ENCODE data around the gene FAR2.
"Not testable (repeated sequence)": the region's sequence is repeated elsewhere in the genome, so short reads cannot be mapped to it uniquely, and the experiment has no call there.

The FAR2 gene

GRCh38 chr12:29234965-29235626 is 86.0 kb downstream of the FAR2 start:
- DNase-seq (ENCODE audit: low read depth): no peak

GRCh38 chr12:29238822-29239291 is 89.8 kb downstream of the FAR2 start:
- DNase-seq (ENCODE audit: low read depth): no peak

DNA sequence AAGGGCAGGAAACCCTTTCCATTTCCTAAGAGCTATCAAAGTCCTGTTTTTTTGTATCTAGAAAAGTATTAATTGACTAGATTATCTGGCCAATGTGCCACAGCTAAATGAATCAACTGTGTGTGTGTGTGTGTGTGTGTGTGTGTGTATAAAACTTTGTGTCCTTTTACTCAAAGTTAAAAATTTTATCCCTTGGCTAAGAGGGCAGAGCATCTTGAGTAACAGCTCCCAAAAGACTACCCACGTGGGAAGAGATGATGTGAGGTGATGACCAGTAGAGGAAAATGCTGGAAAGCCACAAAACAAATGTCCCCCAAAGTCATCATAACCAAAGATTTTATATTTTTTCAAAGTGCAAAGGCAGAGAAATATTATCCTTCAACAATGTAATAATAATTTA is 90.3 kb downstream of the FAR2 start:
- DNase-seq (ENCODE audit: low read depth): no peak

DNA sequence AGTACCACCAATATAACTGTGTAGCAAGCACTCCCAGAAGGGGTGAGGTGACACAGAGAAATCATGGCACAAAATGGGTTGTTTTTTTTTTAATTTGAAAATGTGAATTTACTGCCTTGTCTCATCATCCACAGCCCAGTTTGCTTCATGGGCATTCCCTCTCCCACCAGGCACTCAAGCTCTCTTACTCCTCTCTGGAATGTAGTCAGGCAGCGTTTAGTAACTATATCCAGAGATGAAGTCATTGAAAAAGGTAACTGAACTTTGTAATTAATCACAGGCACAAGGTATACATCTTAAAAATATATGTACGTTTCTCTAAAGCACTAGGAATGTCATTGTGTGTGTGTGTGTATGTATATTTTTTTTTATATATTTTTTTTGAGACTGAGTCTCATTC is 91.4 kb downstream of the FAR2 start:
- DNase-seq (ENCODE audit: low read depth): no peak

GRCh38 chr12:29241821-29242591 is 92.9 kb downstream of the FAR2 start:
- DNase-seq (ENCODE audit: low read depth): no peak

- no peak for DNase-seq (ENCODE audit: low read depth)
Observed at GRCh38 chr12:29242921-29243431, 93.9 kb downstream of the FAR2 start.

- DNase-seq (ENCODE audit: low read depth): no peak
Observed at GRCh38 chr12:29244159-29244765, 95.2 kb downstream of the FAR2 start.

DNA sequence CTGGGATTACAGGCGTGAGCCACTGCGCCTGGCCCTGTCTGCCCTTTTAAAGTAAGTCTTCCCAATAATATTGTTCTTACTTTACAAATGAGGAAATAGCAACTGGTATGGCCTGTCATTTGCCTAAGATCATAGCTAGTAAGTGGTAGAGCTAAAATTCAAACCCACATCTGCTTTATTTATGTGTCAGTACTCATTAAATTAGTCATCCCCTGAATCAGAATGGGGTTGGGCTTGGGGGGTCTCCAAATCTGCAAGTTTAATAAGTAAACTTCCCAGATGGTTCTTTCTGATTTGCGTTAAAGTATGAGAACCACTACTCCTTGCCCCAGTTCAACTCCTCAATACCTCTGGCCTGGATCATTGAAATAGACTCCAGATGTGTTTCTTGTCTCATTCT is 96.2 kb downstream of the FAR2 start:
- DNase-seq (ENCODE audit: low read depth): no peak

- no peak for DNase-seq (ENCODE audit: low read depth)
Observed at GRCh38 chr12:29249930-29250329, 100.9 kb downstream of the FAR2 start.

- DNase-seq (ENCODE audit: low read depth): no peak
Observed at GRCh38 chr12:29253906-29254625, 105.0 kb downstream of the FAR2 start.

DNA sequence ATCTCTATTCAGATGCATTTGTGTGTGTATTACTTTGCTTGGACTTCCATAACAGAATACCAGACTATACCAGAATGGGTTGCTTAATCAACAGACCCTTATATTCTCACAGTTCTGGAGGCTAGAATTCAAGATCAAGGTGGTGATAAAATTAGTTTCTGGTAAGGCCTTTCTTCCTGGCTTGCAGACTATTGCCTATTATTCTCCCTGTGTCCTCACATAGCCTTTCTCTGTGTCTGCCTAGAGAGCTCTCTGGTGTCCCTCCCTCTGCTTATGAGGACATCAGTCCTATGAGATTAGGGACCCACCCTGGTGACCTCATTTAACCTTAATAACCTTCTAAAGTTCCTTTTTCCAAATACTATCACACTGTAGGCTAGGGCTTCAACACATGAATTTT is 106.0 kb downstream of the FAR2 start:
- DNase-seq (ENCODE audit: low read depth): no peak

DNA sequence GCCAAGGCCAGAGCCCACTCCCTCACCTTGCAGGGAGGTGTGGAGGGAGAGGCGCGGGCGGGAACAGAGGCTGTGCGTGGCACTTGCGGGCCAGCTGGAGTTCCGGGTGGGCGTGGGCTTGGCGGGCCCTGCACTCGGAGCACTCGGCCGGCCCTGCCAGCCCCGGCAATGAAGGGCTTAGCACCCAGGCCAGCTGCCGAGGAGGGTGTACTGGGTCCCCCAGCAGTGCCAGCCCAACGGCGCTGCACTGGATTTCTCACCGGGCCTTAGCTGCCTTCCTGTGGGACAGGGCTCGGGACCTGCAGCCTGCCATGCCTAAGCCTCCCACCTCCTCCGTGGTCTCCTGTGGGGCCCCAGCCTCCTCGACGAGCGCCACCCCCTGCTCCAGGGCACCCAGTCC is 107.5 kb downstream of the FAR2 start:
- DNase-seq (ENCODE audit: low read depth): no peak

DNA sequence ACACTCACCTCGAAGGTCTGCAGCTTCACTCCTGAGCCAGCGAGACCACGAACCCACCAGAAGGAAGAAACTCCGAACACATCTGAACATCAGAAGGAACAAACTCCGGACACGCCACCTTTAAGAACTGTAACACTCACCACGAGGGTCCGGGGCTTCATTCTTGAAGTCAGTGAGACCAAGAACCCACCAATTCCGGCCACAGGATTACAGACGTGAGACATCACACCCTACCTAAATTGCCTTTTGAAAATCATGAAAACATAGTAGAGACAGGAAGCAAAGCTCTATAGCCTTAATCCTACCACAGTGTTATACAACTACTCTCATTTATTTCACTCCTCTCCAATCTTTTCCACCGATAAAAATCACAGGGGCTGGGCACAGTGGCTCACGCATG is 108.6 kb downstream of the FAR2 start:
- DNase-seq (ENCODE audit: low read depth): not testable (repeated sequence)

- no peak for DNase-seq (ENCODE audit: low read depth)
Observed at GRCh38 chr12:29264424-29264823, 115.3 kb downstream of the FAR2 start.

DNA sequence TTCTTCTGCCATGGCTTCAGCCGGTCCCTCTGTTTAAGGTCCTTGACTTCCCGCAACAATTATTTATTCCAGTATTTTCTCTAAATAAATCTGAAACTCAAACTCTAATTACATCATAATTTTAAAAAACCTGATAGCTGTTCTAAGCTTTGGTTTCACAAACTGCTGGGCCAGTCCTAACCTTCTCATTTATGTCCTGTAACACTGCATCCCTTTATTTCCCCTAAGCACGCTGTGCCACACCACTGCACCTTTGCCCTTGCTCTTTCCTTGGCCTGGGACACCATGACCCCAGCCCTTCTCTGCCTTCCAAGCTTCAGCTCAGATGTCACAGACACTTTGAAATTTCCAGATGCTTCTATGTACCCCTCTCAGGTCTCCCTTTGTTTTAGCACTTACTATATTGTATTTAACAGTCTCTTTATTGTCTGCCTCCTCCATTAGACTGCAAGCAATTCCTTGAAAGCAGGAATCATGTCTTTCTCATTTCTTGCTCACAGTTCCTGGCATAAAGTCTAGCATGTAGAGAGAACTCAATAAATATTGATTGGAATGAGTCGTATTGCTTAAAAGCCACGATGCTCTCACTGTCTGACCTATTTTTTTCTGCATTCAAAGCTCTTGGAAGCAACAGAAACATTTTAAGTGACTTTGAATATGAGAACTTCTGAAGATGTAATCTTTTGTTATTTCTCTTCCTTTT is 120.8 kb downstream of the FAR2 start:
- DNase-seq (ENCODE audit: low read depth): no peak

DNA sequence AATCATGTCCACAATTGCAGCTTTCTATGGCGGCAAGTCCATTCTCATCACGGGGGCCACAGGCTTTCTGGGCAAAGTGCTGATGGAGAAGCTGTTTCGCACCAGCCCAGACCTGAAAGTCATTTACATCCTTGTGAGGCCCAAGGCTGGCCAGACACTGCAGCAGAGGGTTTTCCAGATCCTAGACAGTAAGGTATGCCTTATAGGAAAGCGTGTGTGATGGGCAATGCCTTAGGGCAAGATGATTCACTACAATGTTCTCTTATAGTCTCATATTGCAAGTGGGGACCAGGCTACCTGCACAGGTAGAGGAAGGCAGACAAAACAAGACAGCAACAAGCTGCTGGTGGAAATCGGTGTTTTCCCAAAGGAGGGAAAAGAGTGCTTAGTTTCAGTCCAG is 121.4 kb downstream of the FAR2 start:
- DNase-seq (ENCODE audit: low read depth): no peak

DNA sequence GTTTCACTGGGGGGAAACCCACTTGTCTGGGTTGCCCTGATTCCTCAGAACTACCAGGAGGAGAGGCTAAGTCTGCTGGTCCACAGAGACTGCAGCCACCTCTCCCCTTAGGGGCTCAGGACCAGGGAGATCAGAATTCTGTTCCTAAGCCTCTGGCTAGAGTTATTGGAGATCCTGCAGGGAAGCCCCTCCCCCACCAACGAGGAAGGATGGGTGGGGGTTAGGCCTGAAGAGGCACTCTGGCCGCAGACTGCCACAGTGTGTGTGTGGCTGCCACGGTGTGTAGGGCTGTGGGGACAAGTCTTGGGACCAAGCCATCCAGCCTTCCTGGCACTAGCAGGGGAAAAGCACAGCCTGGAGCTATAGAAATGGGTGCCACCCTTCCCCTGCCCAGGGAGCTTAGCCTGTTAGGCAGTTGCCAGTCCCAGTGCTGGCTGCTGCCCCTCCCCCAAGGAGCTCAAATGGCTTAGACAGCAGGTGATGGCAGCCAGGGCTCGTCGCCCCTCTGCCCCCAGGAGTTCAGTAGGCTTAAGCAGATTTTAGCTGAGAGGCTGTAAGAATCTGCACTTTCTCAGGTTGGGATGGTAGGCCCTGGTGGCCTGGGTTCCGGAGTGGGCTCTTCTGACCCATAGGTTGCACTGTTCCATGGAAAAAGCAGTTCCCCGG is 124.2 kb downstream of the FAR2 start:
- DNase-seq (ENCODE audit: low read depth): no peak

GRCh38 chr12:29275834-29276233 is 126.8 kb downstream of the FAR2 start:
- no peak for DNase-seq (ENCODE audit: low read depth)

DNA sequence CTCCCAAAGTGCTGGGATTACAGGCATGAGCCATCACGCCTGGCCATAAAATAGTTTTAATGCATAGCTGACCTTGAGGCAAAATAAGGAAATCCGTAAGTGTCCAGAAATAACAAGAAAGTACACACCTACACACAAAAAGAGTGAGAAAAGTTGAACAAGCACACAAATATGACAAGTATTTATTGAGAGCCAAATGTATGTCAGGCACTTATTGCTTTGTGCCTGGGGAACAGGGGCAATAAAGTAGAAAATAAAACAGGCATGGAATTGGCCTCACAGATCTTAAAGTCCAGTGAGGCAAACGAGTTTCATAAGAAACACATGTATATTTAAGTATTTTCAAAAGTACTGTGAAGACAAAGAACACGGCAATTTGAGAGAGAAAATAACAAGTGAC is 128.2 kb downstream of the FAR2 start:
- no peak for DNase-seq (ENCODE audit: low read depth)

DNA sequence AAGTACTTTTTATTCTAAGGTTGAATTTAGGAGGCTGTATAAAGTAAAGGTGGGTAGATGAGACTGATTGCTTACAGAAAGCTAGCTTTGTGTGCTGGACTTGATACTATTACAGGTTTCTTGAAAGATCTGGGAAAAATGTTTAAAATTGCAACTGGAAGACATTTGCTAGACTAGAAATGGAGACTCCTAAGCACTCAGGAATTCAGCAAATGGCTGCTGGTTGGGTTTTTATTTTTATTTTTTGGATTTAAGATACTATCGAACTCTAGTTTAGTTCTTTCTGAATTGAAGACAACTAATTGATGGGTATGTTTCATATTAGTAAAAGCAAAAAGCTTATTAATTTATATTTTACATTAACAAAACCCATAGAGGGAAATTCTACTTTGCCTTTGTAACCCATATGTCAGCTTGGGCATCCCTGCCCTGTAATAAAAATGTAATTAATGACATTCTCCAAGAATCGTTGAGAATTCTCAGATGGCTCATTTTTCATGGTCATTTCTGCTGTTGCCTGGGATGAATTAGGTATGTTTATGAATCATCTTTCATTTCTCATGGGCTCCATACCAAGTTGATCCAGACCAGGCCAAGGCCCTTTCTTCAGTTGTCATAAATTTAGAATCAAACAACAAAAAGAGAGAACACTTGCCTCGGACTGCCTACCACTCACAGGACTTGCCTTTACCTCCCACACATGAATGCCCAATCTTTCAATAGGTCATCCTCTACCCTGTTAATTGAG is 129.8 kb downstream of the FAR2 start:
- DNase-seq (ENCODE audit: low read depth): no peak
